Parathyroid adenoma (tissue), 2 donors: Measurements from ENCODE around the gene P3H3.

Source experiments
- H2AFZ ChIP-seq: fragments of 300-600 bp; sonication (generic); one replicate; pipeline ENCODE4 v1.7.0; 2017; ENCODE audit warnings: antibody characterized with exemption, mild to moderate bottlenecking
- H3K27ac ChIP-seq: fragments of 300-600 bp; sonication (generic); one replicate; pipeline ENCODE4 v1.7.0; 2017
- H3K27me3 ChIP-seq: fragments of 300-600 bp; sonication (generic); one replicate; pipeline ENCODE4 v1.7.0; 2017; ENCODE audit warnings: low read length; ENCODE audit not compliant: control insufficient read depth, insufficient read depth
- H3K36me3 ChIP-seq: fragments of 300-600 bp; sonication (generic); one replicate; pipeline ENCODE4 v1.7.0; 2017; ENCODE audit warnings: low read length; ENCODE audit not compliant: control insufficient read depth, insufficient read depth
- H3K4me1 ChIP-seq: fragments of 300-600 bp; sonication (generic); one replicate; pipeline ENCODE4 v1.7.0; 2017; ENCODE audit warnings: control low read depth
- H3K4me2 ChIP-seq: fragments of 300-600 bp; sonication (generic); one replicate; pipeline ENCODE4 v1.7.0; 2017; ENCODE audit warnings: low read length
- H3K4me3 ChIP-seq: fragments of 300-600 bp; sonication (generic); one replicate; pipeline ENCODE4 v1.7.0; 2017; ENCODE audit warnings: low read depth, low read length
- H3K79me2 ChIP-seq: fragments of 300-600 bp; sonication (generic); one replicate; pipeline ENCODE4 v1.7.0; 2017; ENCODE audit warnings: control low read depth
- H3K9ac ChIP-seq: fragments of 300-600 bp; sonication (generic); one replicate; pipeline ENCODE4 v1.7.0; 2017; ENCODE audit warnings: mild to moderate bottlenecking
- H3K9me3 ChIP-seq: fragments of 300-600 bp; sonication (generic); one replicate; pipeline ENCODE4 v1.7.0; 2017; ENCODE audit warnings: low read length; ENCODE audit not compliant: control insufficient read depth
- TF ChIP-seq, protein P1 (sequence below): fragments of 300-600 bp; sonication (generic); IDR thresholded peaks from one replicate; pipeline ENCODE4 v1.7.0; 2017; ENCODE audit warnings: antibody characterized with exemption, mild to moderate bottlenecking
- donor health status: primary hyperparathyroidism.

Gene P3H3

DNA sequence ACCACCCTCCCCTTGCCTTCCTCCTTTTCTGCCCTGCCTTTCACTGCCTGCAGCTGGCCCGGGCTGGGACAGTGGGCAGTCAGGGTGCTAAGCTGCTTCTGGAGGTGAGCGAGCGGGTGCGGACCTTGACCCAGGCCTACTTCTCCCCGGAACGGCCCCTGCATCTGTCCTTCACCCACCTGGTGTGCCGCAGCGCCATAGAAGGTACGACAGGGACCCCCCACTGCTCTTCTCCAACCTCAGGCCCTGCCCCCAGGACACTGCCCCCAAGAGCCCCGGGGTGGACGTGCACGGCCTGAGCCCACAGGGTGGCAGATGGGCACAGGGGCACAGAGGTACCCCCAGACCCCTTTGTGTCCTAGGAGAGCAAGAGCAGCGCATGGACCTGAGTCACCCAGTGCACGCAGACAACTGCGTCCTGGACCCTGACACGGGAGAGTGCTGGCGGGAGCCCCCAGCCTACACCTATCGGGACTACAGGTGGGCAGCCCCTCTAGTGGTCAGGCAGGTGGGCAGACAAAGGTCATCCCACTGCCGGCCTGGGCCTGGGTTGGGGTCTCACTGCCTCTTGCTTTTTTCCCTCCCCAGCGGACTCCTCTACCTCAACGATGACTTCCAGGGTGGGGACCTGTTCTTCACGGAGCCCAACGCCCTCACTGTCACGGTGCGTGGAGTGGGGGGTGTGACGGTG is 9.3 kb downstream of the P3H3 start:
- Histone ChIP-seq H3K27ac (no peak overlapping the region), H3K4me1 (no peaks in the 10 kb centered on the region), H3K4me2 (no peak overlapping the region), H3K9me3 (no peaks in the 10 kb centered on the region), H3K4me3 (no peak overlapping the region), H3K79me2 (no peaks in the 10 kb centered on the region), H2AFZ (no peak overlapping the region), H3K27me3 (no peaks in the 10 kb centered on the region), H3K36me3 (no peaks in the 10 kb centered on the region), H3K9ac (no peak overlapping the region)
- TF ChIP-seq, protein P1, sequence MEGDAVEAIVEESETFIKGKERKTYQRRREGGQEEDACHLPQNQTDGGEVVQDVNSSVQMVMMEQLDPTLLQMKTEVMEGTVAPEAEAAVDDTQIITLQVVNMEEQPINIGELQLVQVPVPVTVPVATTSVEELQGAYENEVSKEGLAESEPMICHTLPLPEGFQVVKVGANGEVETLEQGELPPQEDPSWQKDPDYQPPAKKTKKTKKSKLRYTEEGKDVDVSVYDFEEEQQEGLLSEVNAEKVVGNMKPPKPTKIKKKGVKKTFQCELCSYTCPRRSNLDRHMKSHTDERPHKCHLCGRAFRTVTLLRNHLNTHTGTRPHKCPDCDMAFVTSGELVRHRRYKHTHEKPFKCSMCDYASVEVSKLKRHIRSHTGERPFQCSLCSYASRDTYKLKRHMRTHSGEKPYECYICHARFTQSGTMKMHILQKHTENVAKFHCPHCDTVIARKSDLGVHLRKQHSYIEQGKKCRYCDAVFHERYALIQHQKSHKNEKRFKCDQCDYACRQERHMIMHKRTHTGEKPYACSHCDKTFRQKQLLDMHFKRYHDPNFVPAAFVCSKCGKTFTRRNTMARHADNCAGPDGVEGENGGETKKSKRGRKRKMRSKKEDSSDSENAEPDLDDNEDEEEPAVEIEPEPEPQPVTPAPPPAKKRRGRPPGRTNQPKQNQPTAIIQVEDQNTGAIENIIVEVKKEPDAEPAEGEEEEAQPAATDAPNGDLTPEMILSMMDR = no peak

DNA sequence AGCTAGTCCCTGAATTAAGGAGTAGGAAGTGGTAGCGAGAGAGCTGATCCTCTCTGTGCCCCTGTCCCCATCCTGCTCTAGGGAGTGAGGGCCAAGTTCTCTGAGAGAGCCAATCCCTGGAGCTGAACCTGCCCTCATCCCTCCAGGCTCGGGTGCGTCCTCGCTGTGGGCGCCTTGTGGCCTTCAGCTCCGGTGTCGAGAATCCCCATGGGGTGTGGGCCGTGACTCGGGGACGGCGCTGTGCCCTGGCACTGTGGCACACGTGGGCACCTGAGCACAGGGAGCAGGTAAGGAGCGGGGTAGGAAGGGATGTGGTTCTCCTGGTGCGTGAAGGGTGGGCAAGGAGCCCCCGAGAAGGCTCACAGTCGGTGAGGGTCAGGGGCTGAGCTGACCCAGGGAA is 10.6 kb downstream of the P3H3 start:
- Histone ChIP-seq H3K9me3 (no peaks in the 10 kb centered on the region), H3K9ac (no peak overlapping the region), H3K27ac (no peak overlapping the region), H3K36me3 (no peaks in the 10 kb centered on the region), H3K27me3 (no peaks in the 10 kb centered on the region), H3K79me2 (peaks cover 2% of the 10 kb centered on the region), H3K4me1 (no peaks in the 10 kb centered on the region), H2AFZ (no peak overlapping the region), H3K4me3 (no peak overlapping the region), H3K4me2 (no peak overlapping the region)
- TF ChIP-seq, protein P1 = no peak

DNA sequence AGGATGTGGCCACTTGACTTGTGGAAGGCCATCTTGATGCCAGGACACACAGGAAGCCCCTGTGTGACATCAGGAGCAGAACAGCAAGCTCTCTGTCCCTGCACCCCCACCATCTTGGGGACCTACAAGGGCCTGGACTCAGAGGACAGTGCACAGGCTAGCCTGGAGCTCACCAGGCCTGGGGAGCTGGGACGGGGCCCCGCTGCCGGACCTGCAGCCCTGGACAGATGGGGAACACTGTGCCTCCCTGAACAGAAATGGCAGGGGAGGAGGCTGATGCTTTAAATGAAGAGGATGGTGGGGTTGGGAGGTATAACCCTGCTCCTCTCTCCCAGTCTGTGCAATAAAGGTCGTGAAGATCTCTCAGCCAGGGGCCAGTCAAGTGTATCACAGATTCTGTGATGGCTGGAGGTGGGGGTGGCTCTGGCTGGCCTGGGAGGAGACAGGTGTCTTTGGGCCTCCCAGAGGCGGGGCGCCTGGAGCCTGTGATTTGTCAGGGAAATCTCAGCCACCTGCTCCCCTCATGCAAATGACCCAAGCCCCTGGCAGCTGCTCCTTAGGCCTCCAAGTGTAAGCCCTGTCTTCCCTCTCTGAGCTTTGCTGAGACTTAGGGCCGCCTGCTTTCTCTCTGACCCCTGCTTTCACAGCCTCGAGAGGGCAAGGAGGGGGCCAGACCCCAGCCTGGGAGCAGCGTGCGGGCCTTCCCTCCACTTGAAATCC is 11.4 kb downstream of the P3H3 start:
- TF ChIP-seq, protein P1 = no peak
- Histone ChIP-seq H3K9me3 (no peaks in the 10 kb centered on the region), H3K9ac (no peak overlapping the region), H3K27me3 (no peaks in the 10 kb centered on the region), H3K79me2 (peaks cover 2% of the 10 kb centered on the region), H3K4me2 (no peak overlapping the region), H2AFZ (no peak overlapping the region), H3K4me3 (no peak overlapping the region), H3K36me3 (no peaks in the 10 kb centered on the region), H3K27ac (no peak overlapping the region), H3K4me1 (no peaks in the 10 kb centered on the region)

DNA sequence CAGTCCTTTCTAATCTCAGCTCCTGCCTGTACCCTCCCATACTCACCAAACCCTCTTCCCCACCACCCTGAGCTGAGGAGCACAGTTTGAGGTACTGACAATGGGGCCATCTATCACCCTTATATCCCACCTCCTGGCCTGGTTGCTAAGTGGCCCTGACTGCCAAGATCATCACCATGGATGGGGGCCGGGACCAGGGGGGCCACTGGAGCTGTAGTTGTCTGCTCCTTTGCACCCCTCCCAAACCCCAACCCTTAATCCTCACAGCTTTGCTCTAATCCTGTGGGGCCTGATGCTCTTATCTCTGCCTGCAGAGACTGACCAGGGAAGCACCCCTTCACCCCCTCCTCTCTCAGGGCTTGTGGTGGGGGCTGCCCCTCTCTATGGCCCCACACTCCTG is 12.1 kb downstream of the P3H3 start:
- Histone ChIP-seq H3K4me1 (no peaks in the 10 kb centered on the region), H3K79me2 (peaks cover 2% of the 10 kb centered on the region), H3K27me3 (no peaks in the 10 kb centered on the region), H3K27ac (no peak overlapping the region), H3K4me2 (no peak overlapping the region), H3K9ac (no peak overlapping the region), H3K36me3 (no peaks in the 10 kb centered on the region), H3K4me3 (no peak overlapping the region), H3K9me3 (no peaks in the 10 kb centered on the region), H2AFZ (no peak overlapping the region)
- TF ChIP-seq, protein P1 = no peak
